ENCODE data around the gene PACSIN2.

PACSIN2 gene

DNA sequence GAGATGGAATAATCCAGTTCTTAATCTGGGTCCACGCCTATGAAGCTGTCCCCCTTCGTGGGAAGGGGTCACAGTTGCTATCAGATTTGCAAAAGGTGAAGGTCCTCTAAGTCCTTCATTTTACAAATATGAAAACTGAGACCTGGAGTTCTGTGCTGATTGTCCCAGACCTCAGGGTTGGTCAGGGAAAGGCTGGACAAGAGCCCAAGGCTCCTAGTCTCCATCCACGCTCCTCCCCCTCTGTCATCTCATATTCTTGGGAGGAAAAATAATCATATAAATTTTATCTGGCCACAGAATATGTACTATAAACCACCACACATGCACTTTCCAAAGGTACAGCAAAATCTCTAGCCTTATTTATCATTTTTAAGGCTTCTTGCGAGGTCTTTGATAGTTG lies 5.5 kb downstream of the PACSIN2 start:
- Histone ChIP-seq H3K27me3 (replicated peaks; ENCODE audit: control insufficient read depth, insufficient read depth, low read length) (no peaks in the 10 kb centered on the region), H3K36me3 (ENCODE audit: control insufficient read depth, insufficient read depth, low read length) (no peaks in the 10 kb centered on the region), H3K4me3 (replicated peaks; ENCODE audit: low read depth, low read length) (no peak overlapping the region)
- no peak for TF ChIP-seq CTCF (IDR thresholded peaks at IDR 0.05; ENCODE audit: insufficient read depth, low read length, poor library complexity, severe bottlenecking)
- DNase-seq (ENCODE audit: extremely low read depth, insufficient read length), result no peak

- DNase-seq (ENCODE audit: extremely low read depth, insufficient read length), result no peak
Measured at GRCh38 chr22:43008921-43009320, 6.0 kb downstream of the PACSIN2 start.

GRCh38 chr22:43008509-43008908 lies 6.4 kb downstream of the PACSIN2 start:
- Histone ChIP-seq H3K36me3 (ENCODE audit: control insufficient read depth, insufficient read depth, low read length) (no peaks in the 10 kb centered on the region), H3K4me3 (replicated peaks; ENCODE audit: low read depth, low read length) (no peak overlapping the region), H3K27me3 (replicated peaks; ENCODE audit: control insufficient read depth, insufficient read depth, low read length) (no peaks in the 10 kb centered on the region)
- DNase-seq (ENCODE audit: extremely low read depth, insufficient read length), result no peak
- TF ChIP-seq CTCF (IDR thresholded peaks at IDR 0.05; ENCODE audit: insufficient read depth, low read length, poor library complexity, severe bottlenecking), result no peak

More at GRCh38 chr22:43008921-43009320, 6.0 kb downstream of the PACSIN2 start:
- no peak for TF ChIP-seq CTCF (IDR thresholded peaks at IDR 0.05; ENCODE audit: insufficient read depth, low read length, poor library complexity, severe bottlenecking)
- H3K4me3 ChIP-seq (replicated peaks; ENCODE audit: low read depth, low read length), result no peak overlapping the region
- no peaks in the 10 kb centered on the region for H3K36me3 ChIP-seq (ENCODE audit: control insufficient read depth, insufficient read depth, low read length)
- no peaks in the 10 kb centered on the region for H3K27me3 ChIP-seq (replicated peaks; ENCODE audit: control insufficient read depth, insufficient read depth, low read length)

DNA sequence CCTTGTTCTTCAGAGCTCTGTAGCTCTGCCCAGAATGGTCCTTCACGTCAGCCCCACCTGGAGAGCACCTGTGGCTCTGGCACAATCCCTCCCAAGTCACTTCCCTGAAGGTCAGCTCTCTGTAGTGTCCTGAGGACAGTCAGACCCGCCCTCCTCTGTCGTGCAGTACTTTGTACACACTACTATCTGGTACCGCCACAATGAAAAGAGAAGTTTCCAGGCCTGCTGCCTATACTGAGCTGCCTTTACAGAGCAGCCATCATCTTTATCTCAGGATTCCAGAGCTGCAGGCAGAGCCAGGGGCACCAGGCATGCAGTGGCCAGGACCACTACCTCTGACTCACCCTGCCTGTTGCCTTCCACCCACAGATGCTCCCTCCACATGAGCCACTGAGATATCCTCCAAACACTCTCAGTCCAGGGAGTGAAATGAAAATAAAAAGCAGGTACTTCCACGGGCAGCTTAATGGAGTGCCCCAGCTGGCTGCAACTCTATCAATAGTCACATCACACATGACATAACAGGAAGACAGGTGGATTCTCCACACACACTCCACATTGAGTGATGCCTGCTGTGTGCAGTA lies 7.3 kb downstream of the PACSIN2 start:
- Histone ChIP-seq H3K36me3 (ENCODE audit: control insufficient read depth, insufficient read depth, low read length) (no peaks in the 10 kb centered on the region), H3K27me3 (replicated peaks; ENCODE audit: control insufficient read depth, insufficient read depth, low read length) (no peaks in the 10 kb centered on the region), H3K4me3 (replicated peaks; ENCODE audit: low read depth, low read length) (no peak overlapping the region)
- DNase-seq (ENCODE audit: extremely low read depth, insufficient read length), result no peak
- TF ChIP-seq CTCF (IDR thresholded peaks at IDR 0.05; ENCODE audit: insufficient read depth, low read length, poor library complexity, severe bottlenecking), result no peak

- DNase-seq (ENCODE audit: extremely low read depth, insufficient read length), result no peak
- Histone ChIP-seq H3K4me3 (replicated peaks; ENCODE audit: low read depth, low read length) (no peak overlapping the region), H3K36me3 (ENCODE audit: control insufficient read depth, insufficient read depth, low read length) (no peaks in the 10 kb centered on the region), H3K27me3 (replicated peaks; ENCODE audit: control insufficient read depth, insufficient read depth, low read length) (no peaks in the 10 kb centered on the region)
- TF ChIP-seq CTCF (IDR thresholded peaks at IDR 0.05; ENCODE audit: insufficient read depth, low read length, poor library complexity, severe bottlenecking), result no peak
Measured at GRCh38 chr22:43006753-43007152, 8.2 kb downstream of the PACSIN2 start.

DNA sequence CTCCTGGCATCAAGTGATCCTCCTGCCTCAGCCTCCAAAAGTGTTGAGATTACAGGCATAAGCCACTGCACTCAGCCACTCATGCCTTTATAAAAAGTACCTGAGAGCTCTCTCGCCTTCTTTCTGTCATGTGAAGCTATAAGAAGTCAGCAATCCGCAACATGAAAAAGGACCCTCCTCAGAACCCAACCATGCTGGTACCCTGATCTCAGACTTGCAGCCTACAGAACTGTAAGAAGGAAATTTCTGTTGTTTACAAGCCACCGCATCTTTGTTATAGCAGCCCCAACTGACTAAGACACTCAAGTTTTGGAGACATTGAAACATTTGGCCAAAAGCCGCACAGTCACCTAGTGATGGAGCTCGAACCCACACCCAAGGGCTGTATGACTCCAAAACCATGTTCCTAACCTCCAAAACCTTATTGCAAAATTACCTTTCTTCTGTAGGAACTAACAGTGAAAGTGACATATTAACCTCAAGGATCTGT lies 8.9 kb downstream of the PACSIN2 start:
- DNase-seq (ENCODE audit: extremely low read depth, insufficient read length), result no peak
- no peaks in the 10 kb centered on the region for H3K36me3 ChIP-seq (ENCODE audit: control insufficient read depth, insufficient read depth, low read length)
- no peaks in the 10 kb centered on the region for H3K27me3 ChIP-seq (replicated peaks; ENCODE audit: control insufficient read depth, insufficient read depth, low read length)
- no peak for TF ChIP-seq CTCF (IDR thresholded peaks at IDR 0.05; ENCODE audit: insufficient read depth, low read length, poor library complexity, severe bottlenecking)
- H3K4me3 ChIP-seq (replicated peaks; ENCODE audit: low read depth, low read length), result no peak overlapping the region
